Upper lobe of right lung (tissue), 1 donor: ENCODE results near the gene CALD1. TPM values are rescaled to one million over a fixed set of nuclear protein-coding genes. Genes with fewer than 3 reads are reported as not detected.

Experiments used
- ATAC-seq: fragments of 200-7000 bp; cut with Tn5 transposase; one replicate; pipeline ENCODE4 v1.9.1; 2020; ENCODE audit warnings: mild to moderate bottlenecking, moderate library complexity
- DNase-seq: peaks from one replicate; pipeline ENCODE4 v3.0.0-alpha.2; 2020
- H3K27ac ChIP-seq: fragments of 200-600 bp; one replicate; pipeline ENCODE4 v1.8.0; 2022
- H3K27me3 ChIP-seq: fragments of 200-600 bp; one replicate; pipeline ENCODE4 v1.8.0; 2022; ENCODE audit warnings: mild to moderate bottlenecking
- H3K36me3 ChIP-seq: fragments of 200-600 bp; one replicate; pipeline ENCODE4 v1.8.0; 2022
- H3K4me1 ChIP-seq: fragments of 200-600 bp; one replicate; pipeline ENCODE4 v1.8.0; 2022
- H3K4me3 ChIP-seq: fragments of 200-600 bp; one replicate; pipeline ENCODE4 v1.8.0; 2022; ENCODE audit warnings: mild to moderate bottlenecking
- H3K9me3 ChIP-seq: fragments of 200-600 bp; one replicate; pipeline ENCODE4 v1.8.0; 2022
- intact Hi-C: fragments of 100-400 bp; cut with DNase I; formaldehyde crosslinking; loops from one replicate; pipeline ENCODE4 v1.11.0; 2022
- total RNA-seq: library from RNA; stranded (reverse); fragmentation: NEBNext Ultra II Directional; extraction: Animal tissue kit (Norgen Biotek cat#: 25700); gene quantifications from one replicate; pipeline ENCODE4 v1.2.1, GENCODE V29; 2021
- TF ChIP-seq, protein P1 (sequence below): fragments of 200-600 bp; IDR thresholded peaks from one replicate; pipeline ENCODE4 v1.8.0; 2022; ENCODE audit warnings: antibody characterized with exemption
- donor health status: DM: no; HTN: yes; CAD: no; lungs with severe emphysema.

Gene CALD1
- total RNA-seq, 1 donor from 2014 or later: 213 TPM

DNA sequence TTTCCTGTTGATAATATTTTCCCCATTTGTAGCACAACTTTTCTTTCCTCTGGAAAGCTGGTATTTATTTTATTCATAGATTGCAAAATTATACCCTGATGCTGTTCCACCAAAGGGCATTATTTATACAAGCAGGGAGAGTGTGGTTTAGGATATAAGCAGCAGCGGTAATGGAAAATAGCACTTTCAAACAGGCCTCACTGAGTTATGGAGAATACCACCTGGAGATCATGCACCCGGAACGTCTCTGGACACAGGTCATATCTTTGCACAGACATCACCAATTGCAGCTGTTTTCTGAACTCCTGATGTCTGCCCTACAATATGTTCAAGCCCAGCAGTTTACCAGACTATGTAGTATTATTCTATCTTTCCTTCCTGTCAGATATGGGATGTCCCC, 2.0 kb upstream of the CALD1 start:
- ATAC-seq (no peak), DNase-seq (no peak)
- intact Hi-C loops: no loop called here
- Histone ChIP-seq H3K27ac (no peak overlapping the region), H3K27me3 (no peaks in the 10 kb centered on the region), H3K9me3 (no peaks in the 10 kb centered on the region), H3K4me3 (no peak overlapping the region), H3K36me3 (no peaks in the 10 kb centered on the region), H3K4me1 (peaks cover 2% of the 10 kb centered on the region)
- TF ChIP-seq, protein P1, sequence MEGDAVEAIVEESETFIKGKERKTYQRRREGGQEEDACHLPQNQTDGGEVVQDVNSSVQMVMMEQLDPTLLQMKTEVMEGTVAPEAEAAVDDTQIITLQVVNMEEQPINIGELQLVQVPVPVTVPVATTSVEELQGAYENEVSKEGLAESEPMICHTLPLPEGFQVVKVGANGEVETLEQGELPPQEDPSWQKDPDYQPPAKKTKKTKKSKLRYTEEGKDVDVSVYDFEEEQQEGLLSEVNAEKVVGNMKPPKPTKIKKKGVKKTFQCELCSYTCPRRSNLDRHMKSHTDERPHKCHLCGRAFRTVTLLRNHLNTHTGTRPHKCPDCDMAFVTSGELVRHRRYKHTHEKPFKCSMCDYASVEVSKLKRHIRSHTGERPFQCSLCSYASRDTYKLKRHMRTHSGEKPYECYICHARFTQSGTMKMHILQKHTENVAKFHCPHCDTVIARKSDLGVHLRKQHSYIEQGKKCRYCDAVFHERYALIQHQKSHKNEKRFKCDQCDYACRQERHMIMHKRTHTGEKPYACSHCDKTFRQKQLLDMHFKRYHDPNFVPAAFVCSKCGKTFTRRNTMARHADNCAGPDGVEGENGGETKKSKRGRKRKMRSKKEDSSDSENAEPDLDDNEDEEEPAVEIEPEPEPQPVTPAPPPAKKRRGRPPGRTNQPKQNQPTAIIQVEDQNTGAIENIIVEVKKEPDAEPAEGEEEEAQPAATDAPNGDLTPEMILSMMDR: no peak

DNA sequence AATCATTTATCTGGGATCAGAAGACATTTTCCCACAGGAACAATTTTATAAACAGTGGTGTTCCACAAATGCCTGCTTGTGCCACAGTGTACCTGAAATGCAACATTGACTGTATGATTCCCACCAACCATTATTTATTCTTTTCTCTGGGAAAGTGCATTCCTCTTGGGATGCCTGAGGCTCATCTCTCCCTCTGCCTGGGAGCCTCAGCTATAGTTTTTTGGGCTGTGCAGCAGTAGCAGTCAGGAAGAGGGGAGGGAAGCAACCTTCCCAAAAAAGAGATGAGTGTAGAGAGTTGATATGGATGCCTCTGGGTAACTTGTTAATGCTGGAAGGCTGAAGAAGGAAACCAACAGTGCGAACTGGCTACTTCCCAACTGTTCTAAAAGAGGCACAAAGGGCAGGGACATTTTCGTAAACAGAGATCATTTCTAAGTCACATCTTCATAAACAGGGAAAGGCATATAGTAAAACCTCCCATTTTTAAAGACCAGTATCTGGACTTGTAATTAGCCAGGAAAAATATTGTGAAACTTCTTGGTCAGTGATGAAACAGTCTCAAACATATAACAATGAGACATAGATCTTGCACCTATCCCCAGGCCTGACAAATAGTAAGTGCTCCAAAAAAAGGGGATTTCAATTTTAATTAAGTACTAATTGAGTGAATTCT, 1.4 kb upstream of the CALD1 start:
- H3K27ac ChIP-seq: no peak overlapping the region
- TF ChIP-seq, protein P1: no peak
- peaks cover 6% of the 10 kb centered on the region for H3K4me1 ChIP-seq
- DNase-seq (no peak), ATAC-seq (no peak)
- H3K4me3 ChIP-seq: no peak overlapping the region
- H3K9me3 ChIP-seq: no peaks in the 10 kb centered on the region
- H3K27me3 ChIP-seq: no peaks in the 10 kb centered on the region
- intact Hi-C loops: no loop called here
- no peaks in the 10 kb centered on the region for H3K36me3 ChIP-seq

DNA sequence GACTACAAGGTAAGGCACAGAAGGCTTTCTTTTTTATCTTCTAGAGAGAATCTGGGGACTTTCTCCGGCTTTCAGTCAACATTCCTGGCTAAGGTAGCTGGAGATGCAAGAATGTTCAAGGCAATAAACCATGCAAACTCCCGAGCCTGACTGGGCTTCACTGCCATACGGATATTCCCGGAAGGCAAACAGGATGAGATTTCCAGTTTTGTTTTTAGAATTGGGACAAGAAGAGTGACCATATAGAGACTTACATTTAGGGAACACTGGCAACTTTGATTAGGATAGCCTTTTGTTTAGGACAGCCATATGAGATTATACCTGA, 269 bp downstream of the CALD1 start:
- Histone ChIP-seq H3K27me3 (no peaks in the 10 kb centered on the region), H3K27ac (peak overlapping the region; percentile 76), H3K9me3 (no peaks in the 10 kb centered on the region), H3K4me3 (peak overlapping the region; percentile 59), H3K4me1 (peaks cover 10% of the 10 kb centered on the region), H3K36me3 (no peaks in the 10 kb centered on the region)
- ATAC-seq: no peak
- DNase-seq: no peak
- intact Hi-C loops: no loop called here
- TF ChIP-seq, protein P1: no peak

DNA sequence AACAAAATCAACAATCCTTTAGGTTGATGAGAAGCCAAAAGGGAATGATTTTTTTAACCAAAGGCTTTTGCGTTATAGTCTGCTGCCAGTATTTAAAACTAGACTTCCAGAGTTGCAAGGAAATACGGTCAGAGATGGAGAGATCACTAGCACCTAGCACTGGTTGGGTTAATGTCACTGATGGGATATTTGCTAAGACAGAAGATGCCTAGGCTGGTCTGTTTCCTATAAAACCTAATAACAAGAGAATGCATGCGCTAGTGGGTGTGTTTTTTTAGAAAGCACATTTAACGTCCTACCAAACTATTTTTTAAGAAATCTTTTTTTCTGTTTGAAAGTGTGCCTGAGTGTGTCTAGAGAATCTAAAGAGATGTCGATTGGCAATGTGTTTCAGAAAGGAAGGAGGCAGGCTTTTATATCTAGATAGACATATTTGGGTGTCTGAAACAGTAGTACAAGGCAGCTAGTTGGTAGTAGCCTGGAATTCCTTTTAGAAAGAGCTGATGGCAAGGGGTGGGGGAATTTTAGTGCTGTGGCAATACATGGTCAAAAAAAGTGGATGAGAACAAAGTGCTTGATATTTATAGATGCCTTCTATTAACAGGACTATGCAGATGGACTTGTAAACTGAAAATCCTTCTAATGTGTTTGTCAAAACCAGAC, 863 bp downstream of the CALD1 start:
- Histone ChIP-seq H3K36me3 (no peaks in the 10 kb centered on the region), H3K9me3 (no peaks in the 10 kb centered on the region), H3K4me1 (peaks cover 10% of the 10 kb centered on the region), H3K27ac (peak overlapping the region; percentile 76), H3K4me3 (peak overlapping the region; percentile 59), H3K27me3 (no peaks in the 10 kb centered on the region)
- DNase-seq (no peak), ATAC-seq (no peak)
- intact Hi-C loops: no loop called here
- TF ChIP-seq, protein P1: no peak

DNA sequence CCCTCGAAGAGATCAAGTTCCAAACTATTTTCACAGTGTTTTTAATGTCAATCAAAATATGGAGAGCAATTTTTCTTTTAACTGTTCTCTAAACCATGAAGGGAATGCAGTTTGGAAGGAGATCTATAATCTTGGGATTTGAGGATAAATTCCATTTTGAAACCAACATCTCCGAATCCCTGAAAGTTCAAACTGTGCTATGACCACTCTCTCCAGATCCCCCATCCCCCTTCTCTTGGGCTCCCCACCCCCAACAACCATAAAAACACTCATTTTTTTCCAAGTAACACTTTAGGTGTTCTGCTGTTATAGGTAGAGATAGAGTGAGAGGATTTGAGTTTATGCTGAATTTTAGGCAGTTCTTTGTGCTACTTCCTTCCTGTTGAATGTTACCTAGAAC, 1.7 kb downstream of the CALD1 start:
- Histone ChIP-seq H3K27ac (peak overlapping the region; percentile 76), H3K9me3 (no peaks in the 10 kb centered on the region), H3K4me1 (peaks cover 13% of the 10 kb centered on the region), H3K27me3 (no peaks in the 10 kb centered on the region), H3K4me3 (peak overlapping the region; percentile 59), H3K36me3 (no peaks in the 10 kb centered on the region)
- DNase-seq (no peak), ATAC-seq (no peak)
- TF ChIP-seq, protein P1: no peak
- intact Hi-C loops: no loop called here
